SU-DHL-6 (cell line): Measurements from ENCODE around the gene ARMC9.

Experiments
- CTCF ChIP-seq: fragments of 200-600 bp; sonication (generic); IDR thresholded peaks from one replicate; pipeline ENCODE4 v1.5.1; 2017; ENCODE audit warnings: antibody characterized with exemption, mild to moderate bottlenecking, low read length, moderate library complexity; ENCODE audit not compliant: insufficient read depth, poor library complexity, severe bottlenecking
- EZH2phosphoT487 ChIP-seq: fragments of 200-600 bp; sonication (generic), shearing (Covaris generic); conservative IDR thresholded peaks from 2 replicates; pipeline ENCODE4 v1.6.1; 2018; ENCODE audit warnings: mild to moderate bottlenecking, antibody characterized with exemption, low read length, moderate library complexity, mixed read lengths

- TF ChIP-seq CTCF = no peak
- TF ChIP-seq EZH2phosphoT487 = no peak
Observed at GRCh38 chr2:231191896-231192872, 6.2 kb upstream of the ARMC9 start.
